ENCODE results near the gene NRP2.

DNA sequence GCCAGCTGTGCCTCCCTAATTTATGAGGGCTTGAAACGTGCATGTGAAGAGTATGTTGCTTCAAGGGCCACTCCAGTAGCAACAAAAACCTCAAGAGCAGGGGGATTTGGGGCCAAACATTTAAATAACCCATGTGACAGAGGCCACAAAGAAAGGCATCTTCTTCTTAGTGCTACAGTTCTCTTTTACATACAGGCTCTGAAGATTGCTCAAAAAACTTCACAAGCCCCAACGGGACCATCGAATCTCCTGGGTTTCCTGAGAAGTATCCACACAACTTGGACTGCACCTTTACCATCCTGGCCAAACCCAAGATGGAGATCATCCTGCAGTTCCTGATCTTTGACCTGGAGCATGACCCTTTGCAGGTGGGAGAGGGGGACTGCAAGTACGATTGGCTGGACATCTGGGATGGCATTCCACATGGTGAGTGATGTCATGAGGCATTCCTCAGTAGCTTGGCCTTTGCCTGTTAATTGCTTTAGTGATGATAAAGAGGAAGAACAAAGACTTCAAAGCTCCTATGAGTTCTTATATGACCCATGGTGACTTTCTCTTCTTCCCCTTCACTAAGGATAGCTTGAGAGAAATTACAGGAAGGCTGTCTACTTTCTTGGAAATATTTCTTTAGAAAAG lies 40.1 kb downstream of the NRP2 start:
- TF ChIP-seq EZH2 (IDR thresholded peaks at IDR 0.05) (no peak), CTCF (IDR thresholded peaks at IDR 0.05) (no peak), EZH2phosphoT487 (IDR thresholded peaks at IDR 0.05) (no peak)
